Fibroblast of lung (primary cell): ENCODE results near the gene KCTD11.

Source experiments
- EZH2 ChIP-seq: IDR thresholded peaks from 2 replicates; pipeline ENCODE4 v1.5.1; 2012; ENCODE audit warnings: low read length, control low read depth, mild to moderate bottlenecking; ENCODE audit errors: missing control alignments
- TF ChIP-seq, protein P1 (sequence below), 2 donors: IDR thresholded peaks in 1 of 2; conservative IDR thresholded peaks in 1 of 2; 1 replicate in 1 of 2; 2 replicates in 1 of 2; pipeline ENCODE4 v1.5.1; 2011 to 2012; ENCODE audit warnings: low read length in 2 of 2, control low read depth in 1 of 2, inconsistent platforms in 1 of 2, low read depth in 1 of 2, mild to moderate bottlenecking in 1 of 2

- TF ChIP-seq, protein P1, sequence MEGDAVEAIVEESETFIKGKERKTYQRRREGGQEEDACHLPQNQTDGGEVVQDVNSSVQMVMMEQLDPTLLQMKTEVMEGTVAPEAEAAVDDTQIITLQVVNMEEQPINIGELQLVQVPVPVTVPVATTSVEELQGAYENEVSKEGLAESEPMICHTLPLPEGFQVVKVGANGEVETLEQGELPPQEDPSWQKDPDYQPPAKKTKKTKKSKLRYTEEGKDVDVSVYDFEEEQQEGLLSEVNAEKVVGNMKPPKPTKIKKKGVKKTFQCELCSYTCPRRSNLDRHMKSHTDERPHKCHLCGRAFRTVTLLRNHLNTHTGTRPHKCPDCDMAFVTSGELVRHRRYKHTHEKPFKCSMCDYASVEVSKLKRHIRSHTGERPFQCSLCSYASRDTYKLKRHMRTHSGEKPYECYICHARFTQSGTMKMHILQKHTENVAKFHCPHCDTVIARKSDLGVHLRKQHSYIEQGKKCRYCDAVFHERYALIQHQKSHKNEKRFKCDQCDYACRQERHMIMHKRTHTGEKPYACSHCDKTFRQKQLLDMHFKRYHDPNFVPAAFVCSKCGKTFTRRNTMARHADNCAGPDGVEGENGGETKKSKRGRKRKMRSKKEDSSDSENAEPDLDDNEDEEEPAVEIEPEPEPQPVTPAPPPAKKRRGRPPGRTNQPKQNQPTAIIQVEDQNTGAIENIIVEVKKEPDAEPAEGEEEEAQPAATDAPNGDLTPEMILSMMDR (conservative IDR thresholded peaks at IDR 0.05 in 1 of 2, IDR thresholded peaks at IDR 0.05 in 1 of 2; ENCODE audit: low read depth in 1 of 2, low read length in 2 of 2): no peak
- no peak for TF ChIP-seq EZH2
These were observed 19.9 kb upstream of the KCTD11 start for GRCh38 chr17:7332111-7332510.
